GM18858 (cell line): ENCODE data around the gene FYB1.
A peak's percentile ranks its signal among the peaks of the same experiment; 100 is the strongest.
"Not testable (repeated sequence)": the region's sequence is repeated elsewhere in the genome, so short reads cannot be mapped to it uniquely, and the experiment has no call there.

Experiments used
- ATAC-seq: cut with Tn5 transposase; IDR thresholded peaks from one replicate; pipeline ENCODE4 v1.9.1; 2021; ENCODE audit not compliant: unreplicated experiment

FYB1 gene

GRCh38 chr5:39189292-39189955 is 29.9 kb downstream of the FYB1 start:
- ATAC-seq = no peak

- ATAC-seq = no peak
These were observed 31.3 kb downstream of the FYB1 start for GRCh38 chr5:39187831-39188731.

- no peak for ATAC-seq
These were observed 32.4 kb downstream of the FYB1 start for GRCh38 chr5:39186722-39187539.

- no peak for ATAC-seq
These were observed 33.1 kb downstream of the FYB1 start for GRCh38 chr5:39186289-39186688.

- ATAC-seq = no peak
These were observed 33.6 kb downstream of the FYB1 start for GRCh38 chr5:39185761-39186160.

- not testable (repeated sequence) for ATAC-seq
These were observed 39.8 kb downstream of the FYB1 start for GRCh38 chr5:39179561-39179960.

GRCh38 chr5:39178861-39179260 is 40.5 kb downstream of the FYB1 start:
- no peak for ATAC-seq

- no peak for ATAC-seq
These were observed 41.2 kb downstream of the FYB1 start for GRCh38 chr5:39178171-39178570.

GRCh38 chr5:39177631-39177964 is 41.8 kb downstream of the FYB1 start:
- ATAC-seq = peak; percentile 54

- ATAC-seq = no peak
These were observed 42.4 kb downstream of the FYB1 start for GRCh38 chr5:39176759-39177630.

GRCh38 chr5:39175273-39175955 is 43.9 kb downstream of the FYB1 start:
- ATAC-seq = peak; percentile 37

GRCh38 chr5:39173069-39173468 is 46.3 kb downstream of the FYB1 start:
- no peak for ATAC-seq

GRCh38 chr5:39172593-39172992 is 46.8 kb downstream of the FYB1 start:
- no peak for ATAC-seq

GRCh38 chr5:39171647-39172046 is 47.7 kb downstream of the FYB1 start:
- no peak for ATAC-seq

- no peak for ATAC-seq
These were observed 50.3 kb downstream of the FYB1 start for GRCh38 chr5:39169081-39169480.

- ATAC-seq = no peak
These were observed 51.4 kb downstream of the FYB1 start for GRCh38 chr5:39167972-39168342.

GRCh38 chr5:39167141-39167971 is 52.0 kb downstream of the FYB1 start:
- no peak for ATAC-seq

GRCh38 chr5:39164529-39165402 is 54.6 kb downstream of the FYB1 start:
- ATAC-seq = peak; percentile 77
